Suppressor macrophage (primary cell): ENCODE data around the gene CDC42SE2.
"Not testable (repeated sequence)": the region's sequence is repeated elsewhere in the genome, so short reads cannot be mapped to it uniquely, and the experiment has no call there.

ENCODE experiments used
- DNase-seq, 4 experiments: peaks; one replicate each; pipeline ENCODE4 v3.0.0-alpha.2; 2020 to 2022

CDC42SE2 gene

DNA sequence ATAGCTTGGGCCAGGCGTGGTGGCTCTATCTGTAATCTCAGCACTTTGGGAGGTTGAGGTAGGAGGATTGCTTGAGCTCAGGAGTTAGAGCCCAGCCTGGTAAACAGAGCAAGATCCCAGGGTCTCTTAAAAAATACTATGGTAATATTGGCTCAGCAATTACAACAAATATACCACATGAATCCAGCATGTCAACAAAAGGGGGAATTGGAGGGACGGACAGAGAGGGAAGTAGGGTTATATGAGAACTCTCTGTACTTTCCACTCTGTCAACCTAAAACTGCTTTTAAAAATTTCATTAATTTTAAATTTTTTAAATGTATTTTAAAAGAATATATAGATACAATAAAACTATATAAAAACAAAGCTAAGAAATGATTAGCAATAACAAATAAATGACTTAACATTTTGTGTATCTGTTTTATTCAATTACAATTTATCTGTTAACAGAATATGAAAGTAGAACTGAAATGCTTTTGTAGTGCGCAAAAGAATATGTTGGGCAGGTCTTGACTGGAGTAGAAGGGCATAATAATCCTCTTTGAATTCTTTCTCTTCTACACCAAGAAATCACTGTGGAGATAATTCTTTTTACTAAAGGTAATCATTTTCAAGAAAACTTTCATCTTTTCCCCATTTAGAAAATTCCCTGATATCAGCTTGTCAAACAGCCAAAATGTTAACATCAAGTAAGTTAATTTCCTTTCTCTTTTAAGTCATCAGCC is 12.9 kb upstream of the CDC42SE2 start:
- DNase-seq, result peak in 3 of 4 experiments; percentile 19 to 48 (median 26)

DNA sequence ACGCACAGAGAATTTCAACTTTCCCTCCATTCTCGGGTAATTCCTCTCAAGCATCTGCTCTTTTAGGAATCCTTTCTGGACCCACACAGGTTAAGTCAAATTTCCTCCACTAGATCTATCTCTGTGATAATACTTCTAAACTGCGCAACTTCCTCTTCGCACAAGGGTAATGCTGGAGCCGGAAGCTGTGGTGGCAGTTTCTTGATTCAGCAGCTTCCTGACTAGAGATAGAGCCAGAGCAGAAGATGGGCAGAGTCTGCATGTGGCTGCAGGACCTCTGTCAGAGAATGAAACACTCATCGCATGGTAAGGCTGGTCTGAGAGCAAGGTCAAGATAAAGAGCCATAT is 11.1 kb upstream of the CDC42SE2 start:
- DNase-seq, result peak; percentile 86 to 95 (median 90)

DNA sequence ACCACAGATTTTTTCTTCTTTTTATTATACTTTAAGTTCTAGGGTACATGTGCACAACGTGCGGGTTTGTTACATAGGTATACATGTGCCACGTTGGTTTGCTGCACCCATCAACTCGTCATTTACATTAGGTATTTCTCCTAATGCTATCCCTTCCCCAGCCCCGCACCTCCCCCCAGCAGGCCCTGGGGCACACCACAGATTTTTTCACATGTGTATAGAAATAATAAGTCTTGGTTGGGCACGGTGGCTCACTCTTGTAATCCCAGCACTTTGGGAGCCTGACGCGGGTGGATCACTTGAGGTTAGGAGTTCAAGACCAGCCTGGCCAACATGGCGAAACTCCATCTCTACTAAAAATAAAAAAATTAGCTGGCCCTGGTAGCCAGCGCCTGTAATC is 9.8 kb upstream of the CDC42SE2 start:
- not testable (repeated sequence) for DNase-seq

DNA sequence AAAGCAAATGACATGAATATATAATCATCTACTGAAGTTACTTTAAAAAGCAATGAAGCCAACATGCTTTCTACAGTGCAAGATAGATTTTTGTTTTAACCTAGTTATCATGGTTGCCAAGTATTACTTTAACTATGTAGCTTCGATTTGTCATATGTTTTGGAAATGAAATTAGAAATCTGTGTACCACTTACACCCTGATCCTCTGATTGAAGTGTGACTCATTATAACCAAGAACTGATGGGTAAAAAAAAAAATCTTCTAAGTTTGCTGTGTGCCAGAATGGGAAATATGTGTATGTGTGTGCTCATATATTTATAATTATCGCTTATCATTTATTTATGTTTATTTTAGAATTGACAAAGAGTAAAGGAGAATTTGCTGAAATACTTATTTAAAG is 9.1 kb upstream of the CDC42SE2 start:
- no peak for DNase-seq

DNA sequence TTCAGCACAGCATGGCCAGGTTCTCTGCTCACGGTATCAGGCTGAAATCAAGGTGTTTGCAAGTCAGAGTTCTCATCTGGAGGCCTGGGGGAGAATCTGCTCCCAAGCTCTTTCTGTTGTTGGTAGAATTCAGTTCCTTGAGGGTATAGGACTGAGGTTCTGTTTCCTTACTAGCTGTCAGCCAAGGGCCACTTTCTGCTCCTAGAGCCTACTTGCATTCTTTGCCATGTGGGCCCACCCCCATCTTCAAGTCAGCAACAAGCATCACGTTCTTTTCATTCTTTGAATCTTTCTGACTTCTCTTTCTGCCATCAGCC is 7.4 kb upstream of the CDC42SE2 start:
- DNase-seq, result no peak

DNA sequence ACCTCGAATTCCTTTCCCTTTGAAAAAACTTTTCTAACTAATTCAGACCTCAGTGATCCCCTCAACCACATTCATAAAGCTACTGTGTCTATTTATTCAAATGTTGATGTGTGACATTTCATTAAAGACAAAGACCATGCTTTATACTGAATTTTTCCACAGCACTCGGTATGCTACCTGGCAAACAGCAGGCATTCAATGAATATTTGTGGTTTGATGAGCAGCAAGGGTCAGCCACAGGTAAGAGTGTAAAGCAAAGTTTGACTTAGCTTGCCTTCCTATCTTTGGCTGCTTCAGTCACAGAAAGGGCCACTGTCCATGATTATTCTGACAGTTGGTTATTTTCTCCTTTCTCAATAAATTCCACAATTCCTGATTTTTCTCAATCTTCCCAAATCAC is 5.1 kb upstream of the CDC42SE2 start:
- DNase-seq, result no peak

DNA sequence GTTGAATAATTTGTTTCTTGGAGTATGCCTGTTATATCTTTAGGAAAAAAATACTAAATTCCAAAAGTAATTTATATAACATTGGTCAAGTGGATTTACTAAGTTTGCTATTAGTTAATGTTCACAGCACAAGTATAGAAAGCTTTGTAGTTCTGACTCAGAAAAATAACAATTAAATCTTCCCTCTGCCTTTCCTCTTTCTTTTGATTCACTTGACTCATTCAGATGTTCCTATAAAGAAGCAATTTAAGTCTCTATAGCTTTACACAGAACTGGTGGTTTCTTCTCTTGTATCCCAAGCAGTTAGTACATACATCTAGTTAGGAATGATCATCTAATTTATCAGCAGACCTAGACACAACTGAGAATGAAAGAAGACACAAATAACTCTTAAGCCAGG is 4.5 kb upstream of the CDC42SE2 start:
- no peak for DNase-seq

DNA sequence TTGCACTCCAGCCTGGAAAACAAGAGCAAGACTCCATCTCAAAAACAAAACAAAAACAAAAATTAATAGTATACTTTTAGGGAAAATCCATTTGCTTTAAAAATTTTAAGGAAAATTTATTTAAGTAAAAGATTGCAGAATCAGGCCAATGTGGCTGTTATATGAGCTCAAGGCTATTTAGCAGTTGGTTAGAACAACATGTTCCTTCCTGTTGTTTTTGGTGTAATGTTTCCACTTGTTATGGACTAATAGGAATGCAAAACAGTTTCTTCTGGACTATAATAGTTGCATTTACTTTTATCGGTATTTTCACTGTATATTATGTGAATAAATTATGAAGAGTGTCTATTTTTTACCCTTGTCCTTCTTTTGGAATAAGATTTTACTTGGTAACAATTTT is 3.0 kb upstream of the CDC42SE2 start:
- DNase-seq, result no peak

DNA sequence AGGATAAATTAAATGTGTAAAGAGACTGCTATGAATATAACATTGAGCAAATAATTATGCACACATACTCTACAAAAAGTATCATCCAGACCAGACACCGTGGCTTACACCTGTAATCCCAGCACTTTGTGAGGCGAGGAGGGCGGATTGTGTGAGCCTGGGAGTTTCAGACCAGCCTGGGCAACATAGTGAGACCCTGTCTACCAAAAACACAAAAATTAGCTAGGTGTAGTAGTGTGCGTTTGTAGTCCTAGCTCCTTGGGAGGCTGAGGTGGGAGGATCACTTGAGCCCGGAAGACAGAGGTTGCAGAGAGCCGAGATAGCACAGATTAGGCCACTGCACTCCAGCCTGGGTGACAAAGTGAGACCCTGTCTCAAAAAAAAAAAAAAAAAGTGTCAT is 2.4 kb upstream of the CDC42SE2 start:
- no peak for DNase-seq

DNA sequence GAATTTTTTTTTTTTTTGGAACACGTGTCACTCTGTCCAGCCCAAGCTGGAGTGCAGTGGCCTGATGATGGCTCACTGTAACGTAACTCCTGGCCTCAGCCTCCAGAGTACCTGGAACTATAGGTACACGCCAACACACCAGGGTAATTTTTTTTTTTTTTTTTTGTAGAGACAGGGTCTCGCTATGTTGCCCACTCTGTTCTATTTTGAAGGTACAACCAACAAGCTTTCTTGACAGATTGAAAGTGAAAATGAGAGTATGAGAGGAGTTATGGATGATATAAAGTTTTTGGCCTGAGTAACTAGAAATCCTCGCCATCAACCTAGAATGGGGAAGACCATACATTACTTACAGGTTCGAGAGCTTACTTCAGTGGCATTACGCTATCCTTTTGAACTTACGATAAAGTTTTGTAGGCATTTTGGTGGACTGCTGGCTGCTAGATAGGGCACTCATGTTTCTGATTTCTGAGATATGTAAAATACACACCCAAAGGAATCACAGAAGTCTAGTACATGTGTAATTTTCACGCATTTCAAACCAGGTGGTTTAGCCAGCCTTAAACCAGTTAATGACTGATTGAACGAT is 806 bp upstream of the CDC42SE2 start:
- peak in 3 of 4 experiments; percentile 9 to 31 (median 25) for DNase-seq

DNA sequence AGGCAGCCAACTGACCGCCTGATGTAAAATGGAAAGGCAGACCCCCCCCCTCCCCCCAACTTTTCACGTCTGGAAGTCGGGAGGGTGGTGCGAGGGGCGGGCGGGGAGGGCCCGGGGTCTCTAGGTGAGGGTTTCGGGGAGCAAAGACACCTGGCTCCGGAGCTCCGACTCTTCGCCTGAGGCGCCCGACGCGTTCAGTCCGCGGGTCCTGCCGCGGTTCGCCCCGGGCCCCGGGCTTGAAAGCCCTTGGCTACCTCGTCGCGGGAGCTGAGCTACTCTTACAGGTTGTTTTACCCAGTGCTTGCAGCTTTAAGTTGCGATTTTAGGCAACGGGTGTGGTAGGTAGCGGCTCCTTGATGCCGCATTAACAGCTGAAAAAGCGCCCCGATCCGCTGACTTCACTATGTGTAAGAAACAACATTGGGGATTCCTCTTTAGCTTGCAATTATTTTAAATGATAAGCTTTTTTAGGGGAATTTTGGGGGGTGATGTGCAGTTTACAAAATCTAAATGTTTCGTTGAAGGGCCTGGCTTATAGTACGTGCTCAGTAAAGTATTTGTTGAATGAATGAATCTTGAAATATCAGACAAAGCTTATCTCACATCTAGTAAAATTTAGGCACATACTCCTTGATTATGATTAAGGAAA is 722 bp downstream of the CDC42SE2 start:
- DNase-seq, result peak; percentile 35 to 51 (median 42)

DNA sequence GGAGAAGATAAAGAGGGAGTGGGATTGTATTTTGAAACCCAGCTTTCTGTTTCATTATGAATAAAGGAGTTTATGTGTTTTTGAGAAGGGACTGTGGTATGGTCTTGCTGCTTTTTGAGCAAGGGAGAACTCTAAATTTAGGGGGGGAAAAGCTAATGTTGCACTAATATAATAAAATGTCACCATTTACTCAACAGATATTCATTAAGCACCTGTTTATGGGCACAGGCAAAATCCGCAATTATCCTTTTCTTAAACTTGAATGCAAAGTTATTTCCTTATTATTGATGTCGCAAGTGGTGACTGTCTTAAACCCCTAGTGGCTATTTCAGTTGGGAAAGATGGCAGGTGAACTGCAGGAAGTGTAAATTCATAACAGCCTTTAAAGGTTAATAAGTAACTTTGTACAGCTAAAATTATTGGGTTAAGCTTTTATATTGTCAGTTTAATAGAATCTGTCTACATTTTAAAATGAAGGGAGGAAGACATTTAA is 1.5 kb downstream of the CDC42SE2 start:
- DNase-seq, result peak in 3 of 4 experiments; percentile 38 to 68 (median 66)

DNA sequence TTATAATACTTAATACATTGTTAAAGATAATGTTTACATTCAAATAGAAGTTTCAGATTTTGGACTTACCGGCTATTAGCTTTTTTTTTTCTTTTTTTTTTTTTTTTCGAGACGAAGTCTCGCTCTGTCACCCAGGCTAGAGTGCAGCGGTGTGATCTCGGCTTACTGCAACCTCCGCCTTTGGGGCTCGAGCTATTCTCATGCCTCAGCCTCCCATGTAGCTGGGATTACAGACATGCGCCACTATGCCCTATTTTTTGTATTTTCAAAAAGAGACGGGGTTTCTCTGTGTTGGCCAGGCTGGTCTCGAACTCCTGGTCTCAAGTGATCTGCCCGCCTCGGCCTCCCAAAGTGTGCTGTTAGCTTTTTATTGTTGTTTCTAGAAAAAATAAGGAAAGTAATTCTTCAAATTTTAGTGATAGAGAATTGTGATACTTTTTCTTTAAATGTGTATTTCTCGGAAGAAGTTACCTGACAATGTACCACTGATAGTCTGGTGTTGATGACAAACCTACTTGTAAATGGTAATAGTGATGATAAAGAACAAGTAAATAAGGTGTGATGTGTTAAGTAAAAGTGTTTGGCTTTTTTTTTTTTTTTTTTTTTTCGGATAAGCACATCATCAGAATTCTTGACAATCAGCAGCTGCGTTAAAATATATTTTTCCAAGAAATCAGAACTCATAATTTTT is 2.7 kb downstream of the CDC42SE2 start:
- no peak for DNase-seq

DNA sequence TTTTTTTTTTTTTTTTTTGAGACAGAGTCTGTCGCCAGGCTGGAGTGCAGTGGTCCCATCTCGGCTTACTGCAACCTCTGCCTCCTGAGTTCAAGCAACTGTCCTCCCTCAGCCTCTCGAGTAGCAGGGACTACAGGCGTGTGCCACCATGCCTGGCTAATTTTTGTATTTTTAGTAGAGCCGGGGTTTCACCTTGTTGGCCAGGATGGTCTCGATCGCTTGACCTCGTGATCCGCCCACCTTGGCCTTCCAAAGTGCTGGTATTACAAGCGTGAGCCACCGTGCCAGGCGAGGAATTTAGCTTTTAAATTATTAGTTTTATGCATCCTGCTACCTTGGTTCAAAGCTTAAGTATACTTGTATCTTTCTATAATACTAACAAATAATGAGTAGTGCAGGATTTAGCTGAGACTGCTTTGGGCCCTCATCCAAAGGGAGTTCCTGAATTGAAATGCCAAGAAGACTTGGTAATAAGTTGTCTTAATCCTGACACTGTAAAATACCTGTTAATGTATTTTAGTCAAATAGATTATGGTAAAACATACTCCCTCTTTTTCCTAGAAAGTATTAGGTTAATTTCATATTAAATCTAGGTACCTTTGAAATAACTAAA is 5.0 kb downstream of the CDC42SE2 start:
- DNase-seq, result no peak

DNA sequence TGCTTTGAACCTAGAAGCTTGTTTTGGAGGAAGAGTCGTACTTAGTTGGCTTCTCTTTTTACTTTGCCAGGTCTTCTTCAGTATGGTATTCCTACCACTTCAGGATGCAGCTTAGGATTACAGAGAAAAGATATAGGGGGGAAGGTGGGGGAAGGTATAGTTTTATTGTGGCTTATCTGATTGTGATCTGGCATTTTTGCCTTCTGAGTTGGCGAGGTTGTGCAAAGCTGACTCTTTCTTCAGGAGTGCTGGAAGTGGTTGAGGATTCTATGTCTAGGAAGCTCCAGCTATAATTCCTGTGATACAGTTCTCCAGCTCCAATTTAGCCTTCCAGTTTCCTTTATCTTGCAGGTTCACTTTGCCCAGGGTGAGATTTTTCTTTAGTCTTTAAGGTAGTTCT is 7.0 kb downstream of the CDC42SE2 start:
- no peak for DNase-seq

DNA sequence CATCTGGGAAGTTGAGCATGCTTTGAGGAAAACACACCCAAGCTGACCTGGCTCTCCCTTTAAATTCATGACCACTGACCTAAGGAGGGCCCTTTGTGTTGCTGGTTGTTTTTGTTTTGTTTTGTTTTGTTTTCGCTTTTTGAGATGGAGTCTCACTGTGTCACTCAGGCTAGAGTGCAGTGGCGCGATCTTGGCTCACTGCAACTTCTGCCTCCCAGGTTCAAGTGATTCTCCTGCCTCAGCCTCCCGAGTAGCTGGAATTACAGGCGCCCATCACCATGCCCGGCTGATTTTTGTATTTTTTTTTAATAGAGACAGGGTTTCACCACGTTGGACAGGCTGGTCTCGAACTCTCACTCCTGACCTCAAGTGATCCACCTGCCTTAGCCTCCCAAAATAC is 8.0 kb downstream of the CDC42SE2 start:
- DNase-seq, result not testable (repeated sequence)

DNA sequence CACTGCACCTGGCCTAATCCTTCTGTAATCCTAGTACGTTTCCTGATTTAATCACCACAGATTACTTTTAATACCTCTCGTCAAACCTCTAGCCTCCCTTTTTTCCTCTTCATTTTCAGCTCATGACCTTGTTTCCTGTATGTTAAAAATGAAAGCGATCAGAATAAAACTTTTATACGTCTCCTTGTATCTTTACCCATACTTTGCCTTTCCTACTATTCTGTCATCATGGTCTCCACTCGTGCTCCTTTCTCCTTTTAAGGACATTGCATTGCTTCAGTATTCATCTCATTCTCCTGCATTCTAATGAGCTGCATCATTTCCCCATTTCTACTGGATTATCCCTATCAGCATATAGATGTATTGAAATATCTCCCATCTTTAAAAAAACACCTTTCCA is 8.5 kb downstream of the CDC42SE2 start:
- peak; percentile 10 to 60 (median 40) for DNase-seq

DNA sequence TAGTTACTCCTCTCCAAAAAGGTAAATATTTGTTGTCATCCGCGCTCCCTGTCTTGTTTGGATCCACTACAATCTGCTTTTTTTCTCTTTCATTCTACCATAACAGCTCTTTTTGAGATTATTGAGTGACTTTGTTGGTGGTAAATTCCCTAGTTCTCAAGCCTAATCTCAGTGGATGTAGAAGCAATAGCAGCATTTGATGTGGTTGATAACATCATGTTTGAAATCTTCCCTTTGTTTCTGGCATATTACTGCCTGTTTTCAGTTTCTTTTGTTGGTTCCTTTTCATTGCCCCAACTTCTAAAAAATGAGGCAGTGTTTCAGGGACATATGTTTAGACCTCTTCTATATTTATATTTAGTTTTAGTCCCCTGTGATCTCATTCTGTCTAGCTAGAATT is 8.9 kb downstream of the CDC42SE2 start:
- DNase-seq, result no peak

DNA sequence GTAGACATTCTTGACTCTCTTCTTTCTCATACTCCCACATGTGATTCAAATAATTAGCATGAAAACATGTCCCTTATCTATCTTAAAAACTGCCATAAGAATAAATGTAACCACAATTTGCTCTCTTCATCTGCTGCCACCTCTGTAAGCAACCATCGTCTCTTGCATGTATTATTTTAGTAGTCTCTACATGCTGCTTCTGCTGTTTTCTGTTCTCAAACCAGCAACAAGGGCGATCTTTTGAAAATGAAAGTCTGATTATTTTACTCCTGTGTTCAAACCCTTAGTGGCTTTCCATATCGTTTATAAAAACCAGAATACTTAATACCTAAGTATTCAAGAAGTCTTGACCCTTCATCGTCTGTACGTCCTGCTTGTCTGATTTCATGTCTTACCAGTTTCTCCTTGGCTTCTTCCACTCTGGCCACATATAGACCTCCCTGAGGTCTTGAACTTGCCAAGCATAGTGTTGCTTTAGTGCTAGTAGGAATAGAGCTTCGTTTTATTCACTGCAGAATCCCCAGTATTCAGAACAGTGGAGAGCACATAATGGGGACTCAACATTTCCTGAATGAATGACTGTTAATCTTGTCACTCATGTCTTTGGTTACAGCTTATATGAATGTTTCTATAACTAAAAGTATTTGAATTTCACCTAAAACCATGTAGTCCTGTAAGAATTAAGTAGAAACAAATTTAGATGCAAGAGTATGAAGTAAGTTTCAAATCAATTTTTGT is 10.6 kb downstream of the CDC42SE2 start:
- no peak for DNase-seq

DNA sequence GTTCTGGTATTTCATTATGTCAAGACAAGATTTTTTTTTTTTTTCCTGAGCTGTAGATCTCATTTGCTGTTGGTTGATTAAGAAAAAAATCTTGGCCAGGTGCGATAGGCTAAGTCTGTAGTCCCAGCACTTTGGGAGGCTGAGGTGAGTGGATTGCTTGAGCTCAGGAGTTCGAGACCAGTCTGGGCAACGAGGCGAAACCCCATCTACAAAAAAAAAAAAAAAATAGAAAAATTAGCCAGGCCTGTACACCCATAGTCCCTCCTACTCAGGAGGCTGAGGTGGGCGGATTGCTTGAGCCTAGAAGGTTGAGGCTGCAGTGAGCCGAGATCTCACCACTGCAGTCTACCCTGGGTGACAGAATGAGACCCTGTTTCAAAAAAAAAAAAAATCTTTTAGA is 12.2 kb downstream of the CDC42SE2 start:
- DNase-seq, result peak in 1 of 4 experiments; percentile 32

DNA sequence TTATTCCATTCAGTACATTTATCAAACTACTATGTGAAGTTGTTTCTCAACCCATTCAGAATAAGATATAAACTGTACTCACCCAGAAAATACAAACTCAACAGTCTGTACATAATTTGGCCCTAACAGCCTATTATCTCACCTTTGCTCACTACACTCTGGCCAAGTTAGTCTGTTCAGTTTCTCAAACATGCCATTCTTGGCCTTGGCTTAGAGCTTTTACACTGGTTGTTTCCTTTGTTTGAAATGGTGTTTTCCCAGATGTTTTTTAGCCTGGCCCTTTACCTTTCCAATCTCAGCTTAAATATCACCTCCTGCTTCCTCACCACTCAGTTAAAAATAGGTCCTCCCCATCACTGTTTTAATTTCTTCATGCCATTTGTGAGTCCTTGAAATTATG is 13.6 kb downstream of the CDC42SE2 start:
- DNase-seq, result no peak
